SK-N-MC (cell line): ENCODE measurements around the gene CSNK1D.

Experiments
- DNase-seq: peaks from one replicate; pipeline ENCODE4 v3.0.0-alpha.2; 2011; ENCODE audit warnings: low read depth, low spot score
- H3K27ac ChIP-seq: fragments of 200-600 bp; sonication (generic); 2 replicates; pipeline ENCODE4 v1.5.1; 2016; ENCODE audit warnings: mixed run types
- H3K36me3 ChIP-seq: fragments of 200-600 bp; sonication (generic); 2 replicates; pipeline ENCODE4 v1.6.1; 2017; ENCODE audit warnings: antibody characterized with exemption, low read length, mixed read lengths; ENCODE audit not compliant: insufficient read depth
- H3K4me3 ChIP-seq: fragments of 200-600 bp; sonication (generic); 2 replicates; pipeline ENCODE4 v1.5.1; 2016
- H3K9ac ChIP-seq: fragments of 200-600 bp; sonication (generic); 2 replicates; pipeline ENCODE4 v1.8.0; 2017; ENCODE audit warnings: mixed run types, mixed read lengths; ENCODE audit not compliant: insufficient read length
- H3K9me3 ChIP-seq: fragments of 200-600 bp; sonication (generic); 2 replicates; pipeline ENCODE4 v1.6.1; 2017; ENCODE audit warnings: low read depth, mild to moderate bottlenecking, antibody characterized with exemption, low read length, moderate library complexity, mixed read lengths
- EZH2 ChIP-seq: fragments of 200-600 bp; sonication (generic); IDR thresholded peaks from one replicate; pipeline ENCODE4 v1.6.1; 2017; ENCODE audit warnings: antibody characterized with exemption
- FOXP2 ChIP-seq: optimal IDR thresholded peaks from 2 replicates; pipeline ENCODE3; 2011; ENCODE audit warnings: mild to moderate bottlenecking, moderate library complexity; ENCODE audit not compliant: insufficient read depth; ENCODE audit errors: extremely low read length, control extremely low read depth
- POLR2AphosphoS5 ChIP-seq: IDR thresholded peaks from 2 replicates; pipeline ENCODE4 v1.6.1; 2012; ENCODE audit warnings: mild to moderate bottlenecking, low read depth, low read length, borderline replicate concordance

The CSNK1D gene

DNA sequence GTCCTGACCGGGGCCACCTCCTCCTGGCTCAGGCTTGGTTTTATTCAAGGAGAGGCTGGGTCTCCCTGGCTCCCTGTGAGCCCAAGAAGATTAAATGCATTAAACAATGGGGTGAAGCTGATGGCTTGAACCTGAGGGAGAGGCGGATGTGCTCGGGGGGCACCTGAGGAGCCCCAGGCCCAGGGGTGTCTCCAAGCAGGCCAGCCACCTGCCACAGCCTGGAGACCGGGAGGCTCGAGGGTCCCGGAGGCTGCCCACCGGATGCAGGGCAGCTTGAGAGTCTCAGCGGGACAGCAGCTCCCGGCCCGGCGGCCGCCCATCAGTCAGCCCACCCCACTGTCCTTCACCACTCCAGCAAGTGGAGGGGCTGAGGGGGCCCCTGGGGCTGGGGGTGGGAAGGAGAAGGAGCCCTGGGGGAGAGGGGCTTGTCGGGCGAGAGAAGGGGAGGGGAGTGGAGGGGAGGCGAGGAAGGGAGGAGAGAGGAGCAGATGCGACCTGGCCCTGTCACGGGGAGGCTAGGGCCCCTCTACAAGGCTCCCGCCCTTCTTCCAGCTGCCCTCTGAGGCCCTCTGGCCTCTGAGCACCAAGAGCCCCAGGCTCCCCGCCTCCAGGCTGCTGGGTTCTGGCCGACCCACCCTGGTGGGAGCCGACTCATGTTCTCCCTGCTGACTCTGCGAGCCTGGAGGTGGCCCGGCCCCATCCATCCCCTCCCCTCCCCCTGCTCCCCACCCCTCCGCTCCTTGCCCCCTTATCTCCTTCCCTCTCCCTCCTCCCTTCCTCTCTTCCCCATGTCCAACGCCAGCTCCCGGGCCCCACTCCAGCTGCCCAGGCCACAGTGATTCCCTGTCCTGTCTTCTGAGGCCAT is 30.7 kb upstream of the CSNK1D start:
- TF ChIP-seq FOXP2 (no peak), POLR2AphosphoS5 (no peak)
- Histone ChIP-seq H3K36me3 (no peaks in the 10 kb centered on the region), H3K4me3 (no peak overlapping the region), H3K9me3 (no peaks in the 10 kb centered on the region), H3K27ac (no peak overlapping the region), H3K9ac (no peak overlapping the region)
- DNase-seq = no peak

DNA sequence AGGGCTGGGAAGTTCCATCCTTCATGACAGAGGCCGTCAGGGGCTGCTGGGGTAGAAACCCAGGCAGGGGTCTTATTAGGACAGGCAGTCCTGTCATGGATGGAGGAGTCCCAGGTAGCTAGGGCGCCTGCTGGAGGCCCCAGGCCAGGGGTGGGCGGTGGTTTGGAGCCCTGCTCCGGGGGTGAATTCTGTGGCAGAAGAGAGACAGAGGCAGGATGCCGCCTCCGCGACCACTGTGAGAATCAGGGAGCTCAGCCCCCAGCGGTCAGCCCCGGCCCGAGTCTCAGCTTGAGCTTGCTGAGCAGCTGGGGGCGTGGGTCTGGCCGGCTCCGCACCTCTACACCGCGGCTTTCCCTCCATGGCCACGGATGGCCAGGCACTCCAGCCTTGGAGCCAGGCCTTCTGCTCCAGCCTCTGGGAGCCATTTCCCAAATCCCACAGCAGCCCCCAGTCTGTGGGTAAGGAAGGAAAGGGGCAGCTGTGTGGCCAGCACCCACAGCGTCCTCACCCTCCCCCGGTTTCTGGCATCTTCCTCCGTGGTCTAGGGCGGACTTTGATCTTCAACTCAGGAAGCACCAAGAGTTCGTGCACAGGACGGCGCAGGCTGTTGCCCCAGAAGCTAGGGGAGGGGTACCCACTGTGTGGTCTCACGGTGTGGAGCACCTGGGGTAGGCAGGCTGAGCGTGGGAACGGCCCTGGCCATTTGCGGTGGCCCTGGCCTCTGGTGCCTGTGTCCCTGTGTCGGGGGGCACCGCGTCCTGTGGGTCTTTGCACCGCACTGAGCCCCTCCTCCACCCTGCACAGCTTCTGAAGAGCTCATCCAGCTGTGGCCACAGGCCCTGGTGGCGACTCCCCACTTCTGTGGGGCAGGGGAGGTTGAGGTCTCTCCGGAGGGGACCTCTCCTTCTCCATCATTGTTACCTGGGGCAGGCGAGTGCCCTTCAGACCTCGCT is 29.8 kb upstream of the CSNK1D start:
- Histone ChIP-seq H3K4me3 (no peak overlapping the region), H3K9me3 (no peaks in the 10 kb centered on the region), H3K27ac (no peak overlapping the region), H3K36me3 (no peaks in the 10 kb centered on the region), H3K9ac (no peak overlapping the region)
- DNase-seq = no peak
- TF ChIP-seq FOXP2 (no peak), POLR2AphosphoS5 (no peak), EZH2 (no peak)

DNA sequence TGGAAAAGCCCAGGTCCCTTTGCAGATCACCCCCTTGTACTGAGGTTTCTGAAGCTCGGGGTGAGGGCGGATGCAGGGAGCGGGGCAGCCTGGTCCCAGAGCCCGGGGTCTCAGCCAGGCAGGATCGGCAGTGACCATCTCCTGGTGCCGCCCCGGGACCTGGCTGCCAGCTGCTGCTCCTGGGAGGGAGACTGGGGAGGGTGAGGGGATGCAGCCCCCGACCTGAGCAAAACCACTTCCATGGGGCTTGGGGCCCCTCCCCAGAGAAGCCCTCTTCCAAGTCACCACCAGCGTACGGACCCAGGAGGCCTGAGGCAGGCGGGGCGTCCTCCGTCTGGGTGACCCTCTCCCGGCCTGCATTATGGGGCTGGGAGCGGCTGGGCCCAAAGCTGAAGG is 29.1 kb upstream of the CSNK1D start:
- no peak overlapping the region for H3K27ac ChIP-seq

DNA sequence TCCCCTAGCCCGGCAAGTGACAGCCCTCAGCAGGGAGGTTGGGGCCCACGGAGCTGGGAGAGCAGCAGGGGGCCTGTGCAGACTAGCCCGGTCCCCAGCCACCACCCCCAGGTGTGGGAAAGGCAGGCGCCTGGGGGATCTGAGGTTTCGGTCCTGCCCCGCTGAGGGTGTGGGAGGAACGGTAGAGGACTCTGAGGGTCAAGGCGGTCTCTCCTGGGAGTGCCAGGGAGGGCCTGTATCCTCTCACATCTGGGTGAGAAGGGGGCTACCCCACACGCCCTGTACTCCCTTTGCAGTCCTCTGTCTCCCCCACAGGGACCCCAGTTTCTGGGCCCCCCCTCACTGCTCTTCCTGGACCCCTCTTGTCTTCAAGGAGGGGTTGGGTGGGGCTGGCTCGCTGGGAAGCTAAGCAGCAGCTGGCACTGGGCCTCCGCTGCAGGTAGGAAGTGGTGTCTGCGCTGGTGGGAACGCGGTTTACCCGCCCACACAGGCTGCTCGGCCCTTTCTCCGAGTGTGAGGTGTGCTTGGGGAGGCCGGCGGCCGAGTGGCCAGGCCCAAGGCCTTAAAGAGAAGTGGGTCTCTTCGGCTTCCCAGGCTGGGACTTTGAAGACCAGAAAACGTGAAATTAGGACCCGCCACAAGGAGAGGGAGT is 28.5 kb upstream of the CSNK1D start:
- H3K9ac ChIP-seq = no peak overlapping the region
- H3K4me3 ChIP-seq = no peak overlapping the region
- H3K27ac ChIP-seq = no peak overlapping the region
- DNase-seq = no peak
- TF ChIP-seq EZH2 = no peak
- TF ChIP-seq FOXP2 = no peak
- no peak for TF ChIP-seq POLR2AphosphoS5
- H3K9me3 ChIP-seq = no peaks in the 10 kb centered on the region
- no peaks in the 10 kb centered on the region for H3K36me3 ChIP-seq

More for the DNA sequence above, 29.1 kb upstream of the CSNK1D start:
- TF ChIP-seq POLR2AphosphoS5 (no peak), EZH2 (no peak), FOXP2 (no peak)
- Histone ChIP-seq H3K9ac (no peak overlapping the region), H3K4me3 (no peak overlapping the region), H3K36me3 (no peaks in the 10 kb centered on the region), H3K9me3 (no peaks in the 10 kb centered on the region)
- DNase-seq = no peak

DNA sequence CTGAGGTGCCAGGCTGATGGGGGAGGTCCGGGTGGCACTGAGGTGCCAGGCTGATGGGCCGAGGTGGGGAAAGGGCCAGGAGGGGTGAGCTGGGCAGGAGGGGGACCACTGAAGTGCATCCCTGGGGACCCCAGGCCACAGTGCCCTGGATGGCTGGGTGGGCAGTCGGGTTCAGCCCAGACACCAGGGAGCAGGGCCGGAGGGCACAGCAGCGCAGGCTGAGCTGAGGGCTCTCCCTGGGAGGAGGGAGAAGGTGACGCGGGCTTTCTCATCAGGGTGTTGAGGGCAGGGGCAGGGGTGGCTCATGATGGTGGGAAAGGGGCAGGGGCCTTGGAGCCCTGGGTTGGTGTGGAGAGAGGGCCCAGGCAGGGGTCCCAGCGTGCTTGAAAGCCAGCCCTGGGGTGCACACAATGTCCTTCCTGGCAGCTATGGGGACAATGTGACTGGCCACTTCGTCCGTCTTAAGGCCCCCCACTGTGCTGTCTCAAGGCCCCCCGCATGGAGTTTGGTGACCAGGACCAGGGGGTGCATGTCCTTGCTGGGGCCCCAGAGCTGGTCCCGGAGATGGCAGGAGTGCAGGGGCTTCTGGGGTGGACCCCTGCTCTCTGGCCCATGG is 27.9 kb upstream of the CSNK1D start:
- no peak for DNase-seq
- H3K36me3 ChIP-seq = no peaks in the 10 kb centered on the region
- TF ChIP-seq EZH2 (no peak), FOXP2 (no peak), POLR2AphosphoS5 (no peak)
- H3K27ac ChIP-seq = no peak overlapping the region
- no peak overlapping the region for H3K4me3 ChIP-seq
- no peak overlapping the region for H3K9ac ChIP-seq
- H3K9me3 ChIP-seq = no peaks in the 10 kb centered on the region

DNA sequence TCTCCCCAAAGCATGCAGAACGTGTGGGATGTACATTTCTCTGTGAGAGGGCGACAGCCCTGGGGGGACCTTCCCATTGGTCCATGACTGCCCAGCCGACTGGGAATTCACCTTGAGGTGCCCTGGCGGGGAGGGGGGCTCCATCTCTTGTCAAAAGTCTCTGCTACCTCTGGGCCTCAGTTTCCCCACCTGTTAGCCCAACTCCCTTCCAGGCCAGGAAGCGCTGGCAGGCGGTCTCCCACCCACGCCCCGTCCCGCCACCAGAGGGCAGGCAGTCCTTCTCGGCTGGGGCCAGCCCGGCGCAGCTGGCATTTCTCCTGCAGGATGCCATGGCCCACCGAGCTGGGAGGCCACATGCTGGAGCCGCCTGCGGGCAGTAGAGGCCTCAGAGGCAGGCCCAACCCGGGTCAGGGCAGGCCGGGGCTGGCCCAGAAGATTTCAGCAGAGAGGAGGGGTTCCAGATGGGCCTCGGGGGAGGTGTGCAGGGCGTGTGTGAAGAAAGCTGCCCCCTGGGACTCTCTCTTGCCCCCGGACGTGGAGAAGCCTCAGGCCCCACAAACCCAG is 27.3 kb upstream of the CSNK1D start:
- Histone ChIP-seq H3K9ac (no peak overlapping the region), H3K36me3 (no peaks in the 10 kb centered on the region), H3K27ac (no peak overlapping the region), H3K9me3 (no peaks in the 10 kb centered on the region), H3K4me3 (no peak overlapping the region)
- TF ChIP-seq POLR2AphosphoS5 (no peak), EZH2 (no peak), FOXP2 (no peak)
- DNase-seq = no peak

DNA sequence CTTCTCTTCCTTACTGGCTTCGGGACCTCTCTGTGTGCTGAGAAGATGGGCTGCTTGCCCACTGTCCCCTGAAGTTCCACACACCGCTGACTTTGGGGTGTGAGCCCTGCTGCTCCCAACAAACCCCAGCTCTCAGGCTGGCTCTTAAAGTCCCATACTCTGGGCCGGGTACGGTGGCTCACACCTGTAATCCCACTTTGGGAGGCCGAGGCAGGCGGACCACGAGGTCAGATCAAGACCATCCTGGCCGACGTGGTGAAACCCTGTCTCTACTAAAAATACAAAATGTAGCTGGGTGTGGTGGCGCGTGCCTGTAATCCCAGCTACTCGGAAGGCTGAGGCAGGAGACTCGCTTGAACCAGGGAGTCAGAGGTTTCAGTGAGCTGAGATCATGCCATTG is 26.7 kb upstream of the CSNK1D start:
- H3K36me3 ChIP-seq = no peaks in the 10 kb centered on the region
- no peak overlapping the region for H3K27ac ChIP-seq
- H3K9me3 ChIP-seq = no peaks in the 10 kb centered on the region
- DNase-seq = no peak
- no peak overlapping the region for H3K9ac ChIP-seq
- TF ChIP-seq EZH2 = no peak
- H3K4me3 ChIP-seq = no peak overlapping the region

DNA sequence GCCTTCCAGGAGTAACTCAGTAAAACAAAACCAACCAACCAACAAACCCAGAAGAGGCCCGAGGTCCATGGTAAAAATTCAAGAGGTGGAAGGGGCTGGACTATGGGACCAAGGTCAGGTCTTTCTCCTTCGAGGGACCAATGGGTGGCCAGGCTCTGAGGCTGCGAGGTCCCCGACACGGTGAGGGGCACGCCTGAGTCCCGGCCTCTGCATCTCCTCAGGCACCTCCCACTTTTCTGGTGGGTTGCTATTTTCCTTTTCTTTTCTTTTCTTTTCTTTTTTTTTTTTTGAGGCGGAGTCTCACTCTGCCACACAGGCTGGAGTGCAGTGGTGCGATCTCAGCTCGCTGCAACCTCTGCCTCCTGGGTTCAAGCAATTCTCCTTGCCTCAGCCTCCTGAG is 26.0 kb upstream of the CSNK1D start:
- no peak overlapping the region for H3K4me3 ChIP-seq
- TF ChIP-seq POLR2AphosphoS5 = no peak
- TF ChIP-seq EZH2 = no peak
- no peak for TF ChIP-seq FOXP2
- H3K9ac ChIP-seq = no peak overlapping the region
- no peaks in the 10 kb centered on the region for H3K9me3 ChIP-seq
- H3K27ac ChIP-seq = no peak overlapping the region
- no peak for DNase-seq
- H3K36me3 ChIP-seq = no peaks in the 10 kb centered on the region
